Activated T-cell treated with anti-CD3 and anti-CD28 coated beads, Interleukin-2, amount 50 U/mL, for 72 hours (primary cell): ENCODE results near the gene ETFB. TPM values are rescaled to one million over a fixed set of nuclear protein-coding genes. Genes with fewer than 3 reads are reported as not detected.
"Not testable (repeated sequence)": the region's sequence is repeated elsewhere in the genome, so short reads cannot be mapped to it uniquely, and the experiment has no call there.

Experiments used
- ATAC-seq, 2 donors: fragments of 150-1000 bp; cut with Tn5 transposase; replicated peaks in 1 of 2; 2 replicates each; pipeline ENCODE4 v1.10.0; 2021; ENCODE audit warnings: moderate library complexity in 2 of 2, mild to moderate bottlenecking in 1 of 2
- DNase-seq, 2 donors: peaks; one replicate each; pipeline ENCODE4 v3.0.0; 2021 to 2022; ENCODE audit warnings: mixed read lengths in 1 of 2
- H3K27ac Mint-ChIP-seq: one replicate; pipeline ENCODE4 v1.8.0; 2022; ENCODE audit warnings: mild to moderate bottlenecking, moderate library complexity, mixed read lengths
- H3K27me3 Mint-ChIP-seq: one replicate; pipeline ENCODE4 v1.8.0; 2022; ENCODE audit warnings: low read depth, mixed read lengths
- H3K36me3 Mint-ChIP-seq, 2 donors: one replicate each; pipeline ENCODE4 v1.8.0; 2022; ENCODE audit warnings: mixed read lengths in 2 of 2, mild to moderate bottlenecking in 1 of 2; ENCODE audit not compliant: insufficient read depth in 2 of 2
- H3K4me1 Mint-ChIP-seq: one replicate; pipeline ENCODE4 v1.8.0; 2022; ENCODE audit warnings: low read depth, mixed read lengths
- H3K4me3 Mint-ChIP-seq, 2 donors: one replicate each; pipeline ENCODE4 v1.8.0; 2022; ENCODE audit warnings: mild to moderate bottlenecking in 2 of 2, mixed read lengths in 2 of 2, moderate library complexity in 2 of 2
- H3K9me3 Mint-ChIP-seq, 2 donors: one replicate each; pipeline ENCODE4 v1.8.0; 2022; ENCODE audit warnings: mixed read lengths in 2 of 2
- total RNA-seq, 2 donors: library from RNA; stranded (reverse); gene quantifications; one replicate each; pipeline ENCODE4 v1.2.3, GENCODE V29; 2022

Gene ETFB
- total RNA-seq, result 100 to 1,000 TPM; 156 to 160 TPM

GRCh38 chr19:51365965-51366388 lies at the start of gene ETFB:
ETFB (minus strand) TSS chr19:51366388; CDS start chr19:51366326, 62 bp downstream.
- Mint-ChIP-seq H3K4me3 (peak within 1 kb of the TSS; percentile 99), H3K36me3 (peaks cover 7 to 12% of the 10 kb centered on the region in 2 donors), H3K9me3 (no peaks in the 10 kb centered on the region), H3K4me1 (peaks cover 71% of the 10 kb centered on the region), H3K27ac (peak within 1 kb of the TSS; percentile 98), H3K27me3 (no peaks in the 10 kb centered on the region)
- DNase-seq, result no peak
- ATAC-seq, result no peak

DNA sequence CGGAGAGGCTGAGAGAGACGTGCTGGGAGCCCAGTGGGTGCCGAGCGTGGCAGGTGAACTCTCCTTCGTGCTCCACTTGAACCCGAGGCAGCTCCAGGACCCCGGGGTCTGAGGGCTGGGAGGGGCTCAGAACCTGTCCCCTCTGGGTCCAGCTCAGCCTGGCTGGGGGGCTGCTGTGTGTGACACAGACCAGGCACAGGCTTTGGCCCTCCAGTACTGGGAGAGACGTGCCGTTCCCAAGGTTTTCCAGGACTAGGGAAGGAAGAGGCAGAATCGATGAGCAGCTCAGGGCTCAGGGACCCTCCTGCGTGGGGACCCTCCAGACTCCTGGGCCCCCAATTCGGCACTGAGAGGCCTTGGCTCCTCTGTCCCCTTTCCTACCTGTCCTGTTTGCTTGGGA lies 49.0 kb upstream of the ETFB start:
- ATAC-seq (no peak), DNase-seq (no peak)
- Mint-ChIP-seq H3K4me1 (peaks cover 29% of the 10 kb centered on the region), H3K9me3 (no peaks in the 10 kb centered on the region), H3K27me3 (peaks cover 15% of the 10 kb centered on the region), H3K4me3 (no peak overlapping the region), H3K27ac (no peak overlapping the region), H3K36me3 (peaks cover 0 to 2% of the 10 kb centered on the region in 2 donors)

DNA sequence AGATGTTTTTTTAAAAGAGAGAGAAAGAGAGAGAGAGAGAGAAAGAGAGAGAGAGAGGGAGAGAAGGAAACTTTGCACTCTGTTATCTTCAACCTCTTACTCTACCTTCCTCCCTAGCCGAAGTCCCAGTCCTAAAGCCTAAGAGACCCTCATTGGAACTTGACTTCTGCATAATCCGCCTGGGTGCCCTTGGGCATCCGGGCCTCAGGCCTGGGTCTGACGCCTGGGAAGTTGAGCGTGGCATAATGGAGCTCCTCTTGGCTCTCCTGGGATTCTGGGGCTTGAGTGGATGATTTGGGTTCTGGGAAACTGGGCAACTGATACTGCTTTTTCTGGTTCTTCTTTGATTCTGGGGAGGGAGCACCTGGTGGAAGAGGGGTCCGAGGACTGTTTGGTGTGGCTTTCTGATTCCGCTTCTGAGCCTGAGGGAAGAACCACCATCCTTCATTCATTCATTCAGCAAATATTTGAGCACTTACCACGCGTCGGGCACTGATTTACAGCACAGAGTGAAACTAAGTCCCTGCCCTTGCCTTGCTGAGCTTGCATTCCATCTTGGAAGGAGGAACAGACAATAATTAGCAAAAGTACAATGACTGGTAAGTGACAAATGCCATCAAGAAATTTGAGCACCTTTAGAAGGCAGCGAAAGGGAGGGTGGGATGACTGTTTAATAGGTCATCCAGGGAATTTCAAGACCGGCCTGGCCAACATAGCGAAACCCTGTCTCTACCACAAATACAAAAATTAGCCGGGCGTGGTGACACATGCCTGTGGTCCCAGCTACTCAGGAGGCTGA lies 45.0 kb upstream of the ETFB start:
- Mint-ChIP-seq H3K27me3 (peaks cover 29% of the 10 kb centered on the region), H3K9me3 (no peaks in the 10 kb centered on the region), H3K36me3 (no peaks in the 10 kb centered on the region), H3K4me3 (no peak overlapping the region), H3K27ac (no peak overlapping the region), H3K4me1 (peaks cover 15% of the 10 kb centered on the region)
- ATAC-seq (no peak), DNase-seq (no peak)

GRCh38 chr19:51407511-51408131 lies 41.4 kb upstream of the ETFB start:
- peak; percentile 70 to 80 for ATAC-seq
- Mint-ChIP-seq H3K36me3 (peaks cover 6 to 9% of the 10 kb centered on the region in 2 donors), H3K9me3 (peaks cover 0 to 3% of the 10 kb centered on the region in 2 donors), H3K4me3 (no peak overlapping the region), H3K27me3 (peaks cover 34% of the 10 kb centered on the region), H3K4me1 (peaks cover 15% of the 10 kb centered on the region), H3K27ac (no peak overlapping the region)
- DNase-seq, result peak; percentile 23 to 32

GRCh38 chr19:51402117-51402516 lies 35.9 kb upstream of the ETFB start:
- Mint-ChIP-seq H3K9me3 (peaks cover 6 to 11% of the 10 kb centered on the region in 2 donors), H3K36me3 (peaks cover 15 to 21% of the 10 kb centered on the region in 2 donors), H3K27ac (no peak overlapping the region)

DNA sequence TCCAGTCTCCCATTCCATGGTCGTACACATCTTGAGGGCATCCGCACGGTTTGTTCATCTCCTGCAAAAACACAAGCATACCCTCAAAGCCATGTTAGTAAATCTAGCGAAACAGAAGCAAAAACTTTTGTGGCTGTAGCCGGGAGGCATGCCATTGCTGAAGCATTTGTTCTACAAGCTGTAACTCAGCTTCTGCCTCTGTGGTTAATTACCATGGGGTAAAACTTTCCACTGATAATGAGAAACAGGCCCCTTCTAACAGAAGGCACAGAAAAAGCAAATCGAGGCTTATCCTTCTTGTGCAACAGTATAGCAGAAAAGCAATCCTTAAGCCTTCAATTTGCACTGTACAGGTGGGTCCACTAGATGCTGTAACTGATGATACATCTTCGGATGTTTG lies 33.7 kb upstream of the ETFB start:
- peaks cover 6 to 11% of the 10 kb centered on the region in 2 donors for H3K9me3 Mint-ChIP-seq
- not testable (repeated sequence) for ATAC-seq, H3K27ac Mint-ChIP-seq, H3K27me3 Mint-ChIP-seq, DNase-seq, H3K4me3 Mint-ChIP-seq
- H3K36me3 Mint-ChIP-seq, result peaks cover 15 to 22% of the 10 kb centered on the region in 2 donors
- H3K4me1 Mint-ChIP-seq, result peaks cover 29% of the 10 kb centered on the region

More at GRCh38 chr19:51402117-51402516, 35.9 kb upstream of the ETFB start:
- peaks cover 8% of the 10 kb centered on the region for H3K27me3 Mint-ChIP-seq
- no peak overlapping the region for H3K4me3 Mint-ChIP-seq
- peaks cover 11% of the 10 kb centered on the region for H3K4me1 Mint-ChIP-seq
- no peak for DNase-seq
- no peak for ATAC-seq

DNA sequence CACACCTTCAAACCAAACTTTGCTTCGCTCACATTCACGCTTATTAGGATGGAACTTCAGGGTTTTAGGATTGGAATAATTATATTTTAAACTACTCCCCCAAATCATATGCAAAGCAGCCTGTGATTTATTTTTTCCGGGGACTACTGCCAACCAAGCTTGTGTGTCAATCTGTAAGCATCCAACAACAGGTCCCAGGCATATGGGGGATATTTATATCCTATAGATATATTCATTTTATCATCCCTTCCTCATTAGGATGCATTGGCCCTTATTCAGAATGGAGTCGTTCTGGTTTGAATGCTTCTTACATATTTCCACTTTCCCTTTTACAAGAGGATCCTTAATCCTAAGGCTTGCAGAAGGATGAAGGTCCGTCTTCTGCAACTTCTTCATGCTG lies 33.0 kb upstream of the ETFB start:
- H3K27me3 Mint-ChIP-seq, result no peaks in the 10 kb centered on the region
- H3K4me1 Mint-ChIP-seq, result peaks cover 33% of the 10 kb centered on the region
- no peak for DNase-seq
- no peak for ATAC-seq
- H3K4me3 Mint-ChIP-seq, result no peak overlapping the region
- no peak overlapping the region for H3K27ac Mint-ChIP-seq
- H3K9me3 Mint-ChIP-seq, result peaks cover 6 to 11% of the 10 kb centered on the region in 2 donors
- peaks cover 15 to 23% of the 10 kb centered on the region in 2 donors for H3K36me3 Mint-ChIP-seq

DNA sequence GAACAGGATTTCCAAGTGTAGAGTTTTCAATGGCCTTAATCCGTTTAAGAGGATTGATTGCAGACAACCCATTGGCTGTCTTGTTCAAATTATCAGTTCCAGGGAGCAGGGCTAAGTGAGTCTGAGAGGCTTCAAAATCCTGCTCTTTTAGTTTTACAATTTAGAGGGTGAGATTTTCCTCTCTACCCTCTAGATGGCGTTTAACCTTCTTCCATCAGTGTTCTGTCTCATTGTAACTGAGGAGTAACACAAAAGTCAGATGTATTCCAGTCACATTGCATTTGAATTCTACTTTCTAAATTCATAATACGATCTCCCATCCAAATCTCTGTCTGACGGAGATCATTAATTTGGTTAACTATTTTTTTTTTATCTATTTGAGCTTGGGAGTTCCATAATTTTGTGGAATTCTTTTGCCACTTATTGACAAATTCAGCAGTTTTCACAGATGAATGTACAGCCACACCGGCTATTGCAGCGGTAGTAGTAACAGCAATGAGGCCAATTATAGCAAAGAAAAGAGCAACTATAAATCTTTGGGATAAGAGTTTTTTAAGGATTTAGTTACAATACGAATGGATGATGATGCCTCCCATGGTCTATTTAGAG lies 32.0 kb upstream of the ETFB start:
- H3K36me3 Mint-ChIP-seq, result peaks cover 12 to 18% of the 10 kb centered on the region in 2 donors
- ATAC-seq (no peak), DNase-seq (no peak)
- H3K27ac Mint-ChIP-seq, result no peak overlapping the region
- peaks cover 6 to 9% of the 10 kb centered on the region in 2 donors for H3K9me3 Mint-ChIP-seq
- H3K27me3 Mint-ChIP-seq, result no peaks in the 10 kb centered on the region
- no peak overlapping the region for H3K4me3 Mint-ChIP-seq
- H3K4me1 Mint-ChIP-seq, result peaks cover 41% of the 10 kb centered on the region

DNA sequence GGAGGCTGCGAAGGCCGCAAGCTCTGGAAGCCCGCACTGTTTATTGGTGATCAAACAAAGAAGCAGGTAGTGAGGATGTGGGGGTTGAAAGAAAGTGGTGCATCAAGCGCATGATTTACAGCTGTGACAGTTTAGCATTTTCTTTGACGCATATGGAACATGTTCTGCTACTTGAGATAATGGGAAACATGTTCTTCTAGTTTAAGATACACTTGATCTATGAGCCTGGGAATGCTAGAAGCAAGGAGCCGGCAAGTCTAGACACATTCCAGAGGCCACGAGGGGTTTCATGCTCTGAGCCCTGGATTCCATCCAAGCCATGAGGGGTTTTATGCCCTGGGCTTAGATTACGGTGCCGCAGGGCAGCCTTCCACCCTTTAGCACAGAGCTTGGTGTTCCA lies 31.3 kb upstream of the ETFB start:
- H3K27me3 Mint-ChIP-seq, H3K4me3 Mint-ChIP-seq: not testable (repeated sequence)

GRCh38 chr19:51396175-51396574 lies 30.0 kb upstream of the ETFB start:
- Mint-ChIP-seq H3K27ac (no peak overlapping the region), H3K4me1 (peaks cover 57% of the 10 kb centered on the region), H3K9me3 (peaks cover 0 to 1% of the 10 kb centered on the region in 2 donors), H3K27me3 (no peaks in the 10 kb centered on the region), H3K4me3 (peak overlapping the region; percentile 95), H3K36me3 (peaks cover 0 to 4% of the 10 kb centered on the region in 2 donors)
- no peak for ATAC-seq
- DNase-seq, result no peak

More for the DNA sequence above, 31.3 kb upstream of the ETFB start:
- not testable (repeated sequence) for ATAC-seq, H3K27ac Mint-ChIP-seq, H3K9me3 Mint-ChIP-seq, DNase-seq
- H3K4me1 Mint-ChIP-seq, result peaks cover 48% of the 10 kb centered on the region
- H3K36me3 Mint-ChIP-seq, result peaks cover 9 to 13% of the 10 kb centered on the region in 2 donors

DNA sequence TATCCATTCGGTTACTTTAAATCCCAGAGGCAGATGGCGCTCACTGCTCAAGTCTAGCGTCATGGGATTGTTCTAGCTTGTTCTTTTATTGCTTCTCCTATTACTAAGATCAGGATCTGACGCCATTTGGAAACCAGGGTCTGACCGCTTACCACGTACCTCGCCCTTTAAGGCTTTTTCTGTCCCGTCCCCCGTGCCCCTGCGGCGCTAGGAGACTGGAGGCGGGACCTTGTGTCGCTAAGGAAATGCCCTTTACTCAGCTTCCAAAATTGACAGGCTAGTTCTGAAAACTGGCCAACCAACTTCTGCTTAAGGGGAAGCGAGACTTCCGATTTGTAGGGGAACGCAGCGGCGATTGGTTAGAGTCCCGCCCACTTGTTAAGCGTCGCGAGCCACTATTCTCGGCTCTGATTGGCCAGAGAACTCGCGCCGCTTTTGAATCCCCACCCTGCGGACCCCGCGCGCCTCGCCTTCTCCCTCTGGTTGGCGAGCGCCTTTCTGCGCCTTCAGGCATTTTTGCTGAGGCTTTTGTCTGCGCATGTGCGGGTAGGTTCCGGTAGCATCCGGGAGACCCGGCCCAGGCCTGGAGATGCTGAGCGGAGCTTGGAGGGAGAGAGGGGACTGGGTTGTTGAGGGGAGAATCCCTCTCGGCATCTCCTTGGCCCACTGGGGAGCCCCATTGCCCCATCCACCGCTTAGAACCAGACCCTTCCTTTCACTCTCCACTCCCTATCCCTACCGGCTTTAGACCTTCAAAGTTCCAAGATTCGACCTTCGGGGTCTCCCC lies 28.1 kb upstream of the ETFB start:
- peak; percentile 97 to 98 for DNase-seq
- peaks cover 0 to 2% of the 10 kb centered on the region in 2 donors for H3K36me3 Mint-ChIP-seq
- peak; percentile 87 to 89 for ATAC-seq
- peaks cover 0 to 3% of the 10 kb centered on the region in 2 donors for H3K9me3 Mint-ChIP-seq
- H3K4me3 Mint-ChIP-seq, result peak overlapping the region; percentile 95
- H3K27me3 Mint-ChIP-seq, result no peaks in the 10 kb centered on the region
- H3K4me1 Mint-ChIP-seq, result peaks cover 70% of the 10 kb centered on the region
- H3K27ac Mint-ChIP-seq, result peak overlapping the region; percentile 97

- H3K9me3 Mint-ChIP-seq, result peaks cover 0 to 3% of the 10 kb centered on the region in 2 donors
- H3K27me3 Mint-ChIP-seq, result no peaks in the 10 kb centered on the region
- DNase-seq (no peak), ATAC-seq (no peak)
- H3K27ac Mint-ChIP-seq, result peak overlapping the region; percentile 39
- H3K4me1 Mint-ChIP-seq, result peaks cover 73% of the 10 kb centered on the region
- peak overlapping the region; percentile 75 to 79 for H3K4me3 Mint-ChIP-seq
- H3K36me3 Mint-ChIP-seq, result peaks cover 0 to 2% of the 10 kb centered on the region in 2 donors
Observed at GRCh38 chr19:51392701-51393100, 26.5 kb upstream of the ETFB start.
